ES-I3 (cell line): ENCODE data around the gene SMOC1.

ENCODE experiments used
- H3K36me3 ChIP-seq: 2 replicates; pipeline ENCODE4 v1.6.1; 2013; ENCODE audit warnings: mild to moderate bottlenecking, low read length, control low read depth, moderate library complexity; ENCODE audit not compliant: insufficient read depth
- H3K4me1 ChIP-seq: 2 replicates; pipeline ENCODE4 v1.6.1; 2013; ENCODE audit warnings: mild to moderate bottlenecking, control low read depth, low read length; ENCODE audit not compliant: insufficient read depth
- H3K9ac ChIP-seq: 2 replicates; pipeline ENCODE4 v1.6.1; 2013; ENCODE audit warnings: low read depth, mild to moderate bottlenecking, low read length, moderate library complexity
- H3K9me3 ChIP-seq: 2 replicates; pipeline ENCODE4 v1.6.1; 2013; ENCODE audit warnings: mild to moderate bottlenecking, low read length, moderate library complexity; ENCODE audit not compliant: control insufficient read depth, insufficient read depth

SMOC1 gene

GRCh38 chr14:69953266-69953915 is 74.2 kb downstream of the SMOC1 start:
- Histone ChIP-seq H3K9me3 (no peaks in the 10 kb centered on the region), H3K36me3 (no peaks in the 10 kb centered on the region), H3K9ac (no peak overlapping the region), H3K4me1 (no peaks in the 10 kb centered on the region)

GRCh38 chr14:69955855-69956845 is 76.9 kb downstream of the SMOC1 start:
- Histone ChIP-seq H3K4me1 (no peaks in the 10 kb centered on the region), H3K36me3 (no peaks in the 10 kb centered on the region), H3K9ac (no peak overlapping the region), H3K9me3 (no peaks in the 10 kb centered on the region)

DNA sequence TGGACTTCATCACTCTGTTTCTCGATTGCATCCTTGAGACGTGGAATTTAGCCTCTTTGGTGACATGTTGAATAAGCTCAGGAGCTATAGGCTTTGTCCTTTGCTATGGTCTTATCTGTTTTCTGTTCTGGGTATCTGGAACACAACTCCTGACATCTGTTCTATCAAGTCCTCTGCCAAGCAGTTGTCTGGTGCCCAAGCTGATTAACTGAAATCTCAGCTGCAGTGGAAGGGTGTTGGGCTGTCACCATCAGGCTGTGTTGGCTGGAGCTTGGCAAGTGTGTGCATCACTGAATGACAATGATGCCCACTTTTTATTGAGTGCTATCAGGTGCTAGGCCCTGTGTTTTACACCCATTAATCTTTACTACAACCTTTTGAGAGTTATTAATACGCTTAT is 77.8 kb downstream of the SMOC1 start:
- H3K9me3 ChIP-seq, result no peaks in the 10 kb centered on the region
- no peaks in the 10 kb centered on the region for H3K36me3 ChIP-seq
- H3K9ac ChIP-seq, result no peak overlapping the region
- H3K4me1 ChIP-seq, result no peaks in the 10 kb centered on the region

- Histone ChIP-seq H3K36me3 (no peaks in the 10 kb centered on the region), H3K4me1 (no peaks in the 10 kb centered on the region), H3K9ac (no peak overlapping the region), H3K9me3 (no peaks in the 10 kb centered on the region)
Measured at GRCh38 chr14:69957986-69958385, 78.8 kb downstream of the SMOC1 start.

DNA sequence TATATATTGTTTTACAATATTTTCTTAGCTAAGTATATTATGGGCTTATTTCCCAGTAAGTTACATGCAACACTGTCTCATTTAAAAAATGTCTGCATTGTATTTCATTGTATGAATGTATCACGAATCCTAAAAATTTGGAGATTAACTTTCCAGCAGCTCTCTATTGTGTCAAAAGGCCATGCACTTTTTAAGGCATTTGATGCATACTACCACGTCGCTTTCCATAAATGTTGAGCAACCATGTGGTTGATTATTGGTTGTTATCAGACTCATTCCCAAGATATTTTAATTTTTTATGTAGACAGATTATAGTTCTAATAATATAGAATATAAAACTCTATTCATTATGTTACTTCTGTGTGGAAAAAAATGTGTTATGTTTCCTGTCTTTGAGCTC is 79.9 kb downstream of the SMOC1 start:
- Histone ChIP-seq H3K4me1 (no peaks in the 10 kb centered on the region), H3K9me3 (no peaks in the 10 kb centered on the region), H3K36me3 (no peaks in the 10 kb centered on the region), H3K9ac (no peak overlapping the region)

DNA sequence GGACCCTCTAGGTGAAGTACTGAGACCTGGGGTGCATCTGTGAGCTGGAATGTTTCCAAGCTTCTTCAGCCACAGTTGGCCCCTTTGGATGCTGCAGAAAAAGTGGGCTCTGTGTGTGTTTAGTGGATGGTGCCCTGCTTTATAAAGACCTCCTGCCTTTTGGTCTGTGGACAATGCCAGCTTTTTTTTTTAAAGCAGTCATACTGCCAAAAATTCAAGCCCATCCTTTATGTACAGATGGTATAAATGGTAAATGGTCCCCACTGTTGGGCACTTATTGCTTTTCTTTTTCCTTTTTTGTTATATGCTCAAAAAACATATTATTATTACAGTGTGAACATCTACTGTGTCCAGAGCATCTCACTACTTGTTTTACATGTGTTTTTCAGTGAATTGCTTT is 81.1 kb downstream of the SMOC1 start:
- no peaks in the 10 kb centered on the region for H3K9me3 ChIP-seq
- H3K4me1 ChIP-seq, result no peaks in the 10 kb centered on the region
- no peak overlapping the region for H3K9ac ChIP-seq
- no peaks in the 10 kb centered on the region for H3K36me3 ChIP-seq

GRCh38 chr14:69963966-69964365 is 84.8 kb downstream of the SMOC1 start:
- Histone ChIP-seq H3K9me3 (no peaks in the 10 kb centered on the region), H3K36me3 (no peaks in the 10 kb centered on the region), H3K9ac (no peak overlapping the region), H3K4me1 (peaks cover 7% of the 10 kb centered on the region; the same call in 1 of the 2 replicates)

DNA sequence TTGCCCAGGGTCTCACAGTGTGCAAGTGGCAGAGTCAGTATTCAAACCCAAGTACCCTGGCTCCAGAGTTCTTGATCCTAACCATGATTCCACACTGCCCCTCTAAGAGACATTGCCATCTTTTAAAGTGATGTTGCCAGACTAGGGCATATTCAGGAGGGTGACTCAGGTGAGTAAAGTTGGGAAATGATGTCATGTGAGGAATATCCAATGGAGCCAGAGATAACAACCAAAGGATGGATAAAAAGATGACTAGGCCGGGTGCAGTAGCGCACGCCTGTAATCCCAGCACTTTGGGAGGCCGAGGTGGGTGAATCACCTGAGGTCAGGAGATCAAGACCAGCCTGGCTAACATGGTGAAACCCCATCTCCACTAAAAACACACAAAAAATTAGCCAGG is 85.6 kb downstream of the SMOC1 start:
- H3K4me1 ChIP-seq, result peaks cover 7% of the 10 kb centered on the region; the same call in 1 of the 2 replicates
- peaks cover 2% of the 10 kb centered on the region; the same call in 1 of the 2 replicates for H3K36me3 ChIP-seq
- no peak overlapping the region for H3K9ac ChIP-seq
- H3K9me3 ChIP-seq, result no peaks in the 10 kb centered on the region; the same call in 1 of the 2 replicates

- peaks cover 7% of the 10 kb centered on the region; the same call in 1 of the 2 replicates for H3K4me1 ChIP-seq
- peaks cover 2% of the 10 kb centered on the region; the same call in 1 of the 2 replicates for H3K36me3 ChIP-seq
- no peaks in the 10 kb centered on the region; the same call in 1 of the 2 replicates for H3K9me3 ChIP-seq
- no peak overlapping the region for H3K9ac ChIP-seq
Measured at GRCh38 chr14:69968132-69968531, 88.9 kb downstream of the SMOC1 start.

GRCh38 chr14:69968681-69969080 is 89.5 kb downstream of the SMOC1 start:
- Histone ChIP-seq H3K4me1 (peaks cover 7% of the 10 kb centered on the region; the same call in 1 of the 2 replicates), H3K36me3 (peaks cover 2% of the 10 kb centered on the region; the same call in 1 of the 2 replicates), H3K9me3 (no peaks in the 10 kb centered on the region; the same call in 1 of the 2 replicates), H3K9ac (no peak overlapping the region)

- Histone ChIP-seq H3K9me3 (no peaks in the 10 kb centered on the region; the same call in 1 of the 2 replicates), H3K36me3 (peaks cover 2% of the 10 kb centered on the region; the same call in 1 of the 2 replicates), H3K4me1 (peaks cover 7% of the 10 kb centered on the region; the same call in 1 of the 2 replicates), H3K9ac (no peak overlapping the region)
Measured at GRCh38 chr14:69972755-69973154, 93.5 kb downstream of the SMOC1 start.

DNA sequence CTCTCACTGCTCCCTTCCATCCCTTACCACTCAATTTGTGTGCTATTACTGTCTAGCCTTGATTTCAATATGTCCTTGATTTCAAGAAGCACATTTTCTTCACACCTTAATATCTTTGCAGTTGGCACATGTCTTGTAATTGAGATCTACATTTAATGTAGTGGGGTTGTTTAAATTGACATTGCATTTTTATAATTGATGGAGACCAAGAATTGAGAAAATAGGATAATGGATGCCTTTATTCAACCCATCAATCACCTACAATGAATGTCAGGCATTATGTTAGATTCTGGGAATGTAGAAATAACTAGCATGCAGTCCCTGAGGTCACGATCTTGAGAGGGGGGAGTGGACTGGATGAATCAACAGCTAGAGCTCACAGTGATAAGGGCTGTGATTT is 94.6 kb downstream of the SMOC1 start:
- H3K9ac ChIP-seq, result no peak overlapping the region
- no peaks in the 10 kb centered on the region; the same call in 1 of the 2 replicates for H3K9me3 ChIP-seq
- H3K36me3 ChIP-seq, result peaks cover 2% of the 10 kb centered on the region; the same call in 1 of the 2 replicates
- no peaks in the 10 kb centered on the region for H3K4me1 ChIP-seq

DNA sequence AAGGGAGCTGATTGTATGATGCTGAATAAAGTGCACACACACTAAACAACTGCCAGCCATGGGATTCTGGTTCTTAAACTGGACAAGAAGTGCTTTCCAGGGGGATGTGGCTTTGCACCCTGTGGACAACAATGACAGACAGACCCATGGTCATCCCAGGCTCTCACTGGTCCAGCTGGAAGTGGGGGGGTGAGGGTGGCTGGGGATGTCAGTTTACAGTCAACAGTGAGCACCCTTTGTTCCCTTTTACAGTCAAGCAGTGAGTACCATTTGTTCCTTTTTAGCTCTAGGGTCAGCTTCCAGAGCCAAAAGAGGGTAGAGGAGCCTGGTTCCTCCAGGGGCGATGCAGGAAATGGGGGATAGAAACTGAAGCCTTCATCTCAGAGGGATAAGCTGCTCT is 100.7 kb downstream of the SMOC1 start:
- 0 out of 2 replicates have a peak, but pooled peaks cover 9% of the 10 kb centered on the region for H3K4me1 ChIP-seq
- no peaks in the 10 kb centered on the region for H3K36me3 ChIP-seq
- no peaks in the 10 kb centered on the region for H3K9me3 ChIP-seq
- H3K9ac ChIP-seq, result no peak overlapping the region
